Fibroblast of skin of abdomen (primary cell): ENCODE data around the gene LRP1B.

Experiments used
- DNase-seq: peaks from one replicate; pipeline ENCODE4 v3.0.0-alpha.2; 2013

LRP1B gene

GRCh38 chr2:140201572-140201971, 1929.2 kb downstream of the LRP1B start:
- DNase-seq, result no peak

- DNase-seq, result no peak
These were observed 1930.1 kb downstream of the LRP1B start for GRCh38 chr2:140200764-140201163.

GRCh38 chr2:140200307-140200706, 1930.5 kb downstream of the LRP1B start:
- DNase-seq, result no peak

- DNase-seq, result no peak
These were observed 1931.5 kb downstream of the LRP1B start for GRCh38 chr2:140199312-140199711.

- no peak for DNase-seq
These were observed 1943.7 kb downstream of the LRP1B start for GRCh38 chr2:140187086-140187485.

- no peak for DNase-seq
These were observed 1944.5 kb downstream of the LRP1B start for GRCh38 chr2:140186313-140186712.

GRCh38 chr2:140185076-140185475, 1945.7 kb downstream of the LRP1B start:
- DNase-seq, result no peak

- DNase-seq, result no peak
These were observed 1947.6 kb downstream of the LRP1B start for GRCh38 chr2:140183056-140183765.
